K562 (cell line): ENCODE results near the gene SLC35D3. TPM values are rescaled to one million over a fixed set of nuclear protein-coding genes. Genes with fewer than 3 reads are reported as not detected.

Source experiments
- ATAC-seq: fragments of 200-7000 bp; cut with Tn5 transposase; 3 replicates; pipeline ENCODE4 v1.9.1; 2020; ENCODE audit warnings: moderate library complexity
- BruUV-seq: library from RNA; stranded (reverse); fragments of 400-500 nt; replicated peaks from 2 replicates; lab custom pipeline; 2021; lab: Mats Ljungman, UMichigan
- CTCF ChIA-PET: fragments of 300-600 bp; formaldehyde crosslinking; extraction: SDS; loops from one replicate; lab custom pipeline; 2021; ENCODE audit warnings: low intra/inter-chr PET ratio; lab: Yijun Ruan, JAX
- POLR2A ChIA-PET: fragments of 300-600, 350-650 bp; sonication (Branson Sonifier 250); formaldehyde crosslinking; extraction: SDS; loops from one replicate; lab custom pipeline; 2021; ENCODE audit warnings: antibody characterized with exemption, inconsistent platforms; lab: Yijun Ruan, JAX
- DNase-seq, 4 experiments: peaks; one replicate each; pipeline versions ENCODE4 v3.0.0 to v3.0.0-alpha.2; 2011 to 2018; ENCODE audit warnings: low spot score in 3 of 4, mixed read lengths in 3 of 4; ENCODE audit errors: extremely low read depth in 1 of 4
- FAIRE-seq: peaks from 2 replicates; lab custom pipeline; 2011; peaks lifted over from hg19 to GRCh38; lab: Jason Lieb, UNC
- H2AFZ ChIP-seq: 2 replicates; pipeline ENCODE4 v1.6.0; 2011; ENCODE audit warnings: low read depth, low read length, control low read depth, inconsistent platforms
- H3K27ac ChIP-seq: fragments of 200-600 bp; 3 replicates; pipeline ENCODE4 v1.8.0; 2011; ENCODE audit warnings: low read depth, mild to moderate bottlenecking, control low read depth, inconsistent platforms, low read length, moderate library complexity, mixed read lengths; ENCODE audit errors: extremely low read depth
- H3K27me3 ChIP-seq, 2 experiments: fragments of 300-600 bp in 1 of 2; 2 replicates in 1 of 2; 3 replicates in 1 of 2; pipeline versions ENCODE4 v1.6.0 to v1.8.0; 2011; ENCODE audit warnings: inconsistent platforms in 2 of 2, low read length in 2 of 2, mild to moderate bottlenecking in 1 of 2, mixed read lengths in 1 of 2, moderate library complexity in 1 of 2; ENCODE audit not compliant: control insufficient read depth in 2 of 2, insufficient read depth in 2 of 2
- H3K36me3 ChIP-seq: fragments of 300-600 bp; 3 replicates; pipeline ENCODE4 v1.8.0; 2011; ENCODE audit warnings: mild to moderate bottlenecking, low read length, inconsistent platforms; ENCODE audit not compliant: control insufficient read depth, insufficient read depth
- H3K4me1 ChIP-seq, 2 experiments: fragments of 200-600 bp in 1 of 2; replicated peaks in 1 of 2; 2 replicates in 1 of 2; 3 replicates in 1 of 2; pipeline versions ENCODE4 v1.5.1 to v1.8.0; 2011; ENCODE audit warnings: inconsistent platforms in 2 of 2, low read length in 2 of 2, mild to moderate bottlenecking in 1 of 2, mixed read lengths in 1 of 2, moderate library complexity in 1 of 2; ENCODE audit not compliant: control insufficient read depth in 2 of 2, insufficient read depth in 2 of 2
- H3K4me2 ChIP-seq: 2 replicates; pipeline ENCODE4 v1.6.1; 2011; ENCODE audit warnings: low read length, control low read depth, inconsistent platforms, mixed read lengths; ENCODE audit not compliant: insufficient read depth
- H3K4me3 ChIP-seq: fragments of 200-600 bp; sonication (generic), shearing (Covaris generic); 2 replicates; pipeline ENCODE4 v1.5.1; 2016; ENCODE audit warnings: control low read depth, inconsistent platforms
- H3K79me2 ChIP-seq: fragments of 200-600 bp; 3 replicates; pipeline ENCODE4 v1.8.0; 2011; ENCODE audit warnings: low read length, inconsistent platforms; ENCODE audit not compliant: control insufficient read depth, insufficient read depth
- H3K9ac ChIP-seq, 2 experiments: 2 replicates each; pipeline versions ENCODE4 v1.6.0 to v1.6.1; 2011; ENCODE audit warnings: low read depth in 2 of 2, low read length in 2 of 2, control low read depth in 1 of 2, inconsistent platforms in 1 of 2, mild to moderate bottlenecking in 1 of 2, mixed read lengths in 1 of 2; ENCODE audit not compliant: insufficient read depth in 1 of 2
- H3K9me1 ChIP-seq: one replicate; pipeline ENCODE4 v1.6.0; 2011; ENCODE audit warnings: inconsistent platforms, mild to moderate bottlenecking, low read length, moderate library complexity; ENCODE audit not compliant: control insufficient read depth, insufficient read depth
- H3K9me3 ChIP-seq: replicated peaks from 2 replicates; pipeline ENCODE4 v1.5.1; 2011; ENCODE audit warnings: low read depth, low read length, inconsistent platforms; ENCODE audit not compliant: control insufficient read depth, insufficient read depth
- H4K20me1 ChIP-seq: replicated peaks from 2 replicates; pipeline ENCODE4 v1.6.1; 2011; ENCODE audit warnings: low read length, inconsistent platforms, mixed read lengths; ENCODE audit not compliant: control insufficient read depth, insufficient read depth
- DACH1 ChIP-seq: fragments of 450-650 bp; IDR thresholded peaks from 2 replicates; pipeline ENCODE4 v1.6.1; 2018; ENCODE audit not compliant: partially characterized antibody
- FOXA3 ChIP-seq, 2 experiments: fragments of 450-650 bp in 1 of 2; sonication (generic) in 1 of 2; formaldehyde crosslinking; IDR thresholded peaks in 1 of 2; conservative IDR thresholded peaks in 1 of 2; 2 replicates each; pipeline versions ENCODE4 v1.4.0 to v1.8.0; 2020 to 2022; ENCODE audit warnings: mild to moderate bottlenecking in 2 of 2, missing genetic modification reagents in 1 of 2
- GABPA ChIP-seq: fragments of 200-800 bp; sonication (Bioruptor generic); conservative IDR thresholded peaks from 2 replicates; pipeline ENCODE4 v1.6.1; 2016; ENCODE audit warnings: low read depth, missing genetic modification characterization, missing compliant biosample characterization
- NFE2 ChIP-seq: IDR thresholded peaks from 2 replicates; pipeline ENCODE4 v1.6.1; 2014; ENCODE audit warnings: antibody characterized with exemption, low read depth
- TCF3 ChIP-seq: sonication (generic); formaldehyde crosslinking; IDR thresholded peaks from 2 replicates; pipeline ENCODE4 v1.4.0; 2020; ENCODE audit warnings: mild to moderate bottlenecking, missing genetic modification reagents
- ZBTB34 ChIP-seq: fragments of 250-450 bp; sonication (Bioruptor Pico); IDR thresholded peaks from 2 replicates; pipeline ENCODE4 v1.8.0; 2021; ENCODE audit warnings: mild to moderate bottlenecking, moderate library complexity
- ZHX1 ChIP-seq: fragments of 150-350 bp; conservative IDR thresholded peaks from 2 replicates; pipeline ENCODE4 v1.6.1; 2014; ENCODE audit warnings: low read length
- WGBS: fragments of 100-300 bp; shearing (Covaris generic); methylation state at CpG from one replicate; pipeline ENCODE4 v1.1.6; 2016; ENCODE audit warnings: low coverage, mixed read lengths; ENCODE audit not compliant: insufficient coverage; ENCODE audit errors: missing lambda C conversion rate; 5-methylcytosine and 5-hydroxymethylcytosine counted together
- in situ Hi-C: fragments of 300-500 bp; cut with MboI; formaldehyde crosslinking; loops from 4 replicates; pipeline ENCODE4 v1.15.0; 2018; ENCODE audit warnings: inconsistent platforms, mixed read lengths
- intact Hi-C: fragments of 100-400 bp; cut with micrococcal nuclease; formaldehyde crosslinking; loops from 2 replicates; pipeline ENCODE4 v1.14.2; 2022
- polyA plus RNA-seq, 8 experiments: library from polyadenylated mRNA; depleted of rRNA in 4 of 8; stranded (reverse) in 5 of 8; unstranded in 3 of 8; fragments of >200 nt; fragmentation: Nextera tagmentation in 2 of 8; fragmentation: Illumina TruSeq in 1 of 8; extraction: Ambion mirVana in 2 of 8; extraction: Trizol in 1 of 8; gene quantifications; 2 replicates each; pipeline versions ENCODE4 v1.2.1 to v1.2.3, GENCODE V29; 2011 to 2014; ENCODE audit warnings: inconsistent platforms in 1 of 8, missing spikeins in 1 of 8
- total RNA-seq, 7 experiments: library from RNA; depleted of rRNA in 6 of 7; stranded (reverse); fragments of >200 nt in 6 of 7; fragmentation: Illumina TruSeq in 2 of 7; extraction: Trizol in 2 of 7; gene quantifications; 2 replicates each; pipeline versions ENCODE4 v1.2.1 to v1.2.3, GENCODE V29; 2011 to 2021; ENCODE audit warnings: low replicate concordance in 1 of 7

SLC35D3 gene
- total and polyA plus RNA-seq, 9 of the 15 experiments (the other 6 are each of a cell fraction or from before 2014, with no cell fraction given): not detected

- TF ChIP-seq ZHX1: no peak
Measured at GRCh38 chr6:136961848-136962247, 39.7 kb downstream of the SLC35D3 start (continued).

- ATAC-seq (0 out of 3 replicates have a peak, but pooled peaks have one; percentile 21), FAIRE-seq (no peak), DNase-seq (no peak)
- in situ Hi-C loops (no loop called here), intact Hi-C loops (no loop called here)
- H3K4me2 ChIP-seq: no peak overlapping the region
- no peaks in the 10 kb centered on the region for H3K9me1 ChIP-seq
- H3K36me3 ChIP-seq: no peaks in the 10 kb centered on the region
- BruUV-seq: no TSS peak
- H2AFZ ChIP-seq: no peak overlapping the region
- CTCF ChIA-PET: no interaction called here
- no peaks in the 10 kb centered on the region for H3K79me2 ChIP-seq
- H3K27ac ChIP-seq: no peak overlapping the region
- no peaks in the 10 kb centered on the region for H3K9me3 ChIP-seq
- TF ChIP-seq NFE2 (no peak), GABPA (tag) (0 out of 2 replicates have a peak, but pooled peaks have one; percentile 35), FOXA3 (CRISPR knock-in tag; conservative IDR thresholded peaks at IDR 0.05 in 1 of 2, IDR thresholded peaks at IDR 0.05 in 1 of 2) (peak in 1 of 2 experiments; percentile 66; a peak in 2 of 4 replicates), TCF3 (CRISPR knock-in tag) (peak; percentile 36), DACH1 (no peak), ZBTB34 (no peak)
- WGBS: 0% methylated on average over 4 of the region's 4 CpGs
- peaks cover 4 to 5% of the 10 kb centered on the region in 2 experiments; a peak in 3 of 5 replicates for H3K4me1 ChIP-seq
- H4K20me1 ChIP-seq: peaks cover 3% of the 10 kb centered on the region; the same call in 1 of the 2 replicates
- POLR2A ChIA-PET: interaction anchor here (1.0 kb wide), 1 partner anchor 26 kb away, joined by 3 read pairs; no protein-coding TSS in a partner anchor
- H3K4me3 ChIP-seq: no peak overlapping the region
- peaks cover 3 to 15% of the 10 kb centered on the region in 2 experiments; a peak in 4 of 5 replicates for H3K27me3 ChIP-seq
- H3K9ac ChIP-seq: no peak overlapping the region
Measured at GRCh38 chr6:136962661-136963060, 40.6 kb downstream of the SLC35D3 start.
